K562 (cell line): ENCODE results near the gene DAGLB. TPM values are rescaled to one million over a fixed set of nuclear protein-coding genes. Genes with fewer than 3 reads are reported as not detected.

Source experiments
- ATAC-seq: fragments of 200-7000 bp; cut with Tn5 transposase; 3 replicates; pipeline ENCODE4 v1.9.1; 2020; ENCODE audit warnings: moderate library complexity
- BruUV-seq: library from RNA; stranded (reverse); fragments of 400-500 nt; replicated peaks from 2 replicates; lab custom pipeline; 2021; lab: Mats Ljungman, UMichigan
- CTCF ChIA-PET: fragments of 300-600 bp; formaldehyde crosslinking; extraction: SDS; loops from one replicate; lab custom pipeline; 2021; ENCODE audit warnings: low intra/inter-chr PET ratio; lab: Yijun Ruan, JAX
- POLR2A ChIA-PET: fragments of 300-600, 350-650 bp; sonication (Branson Sonifier 250); formaldehyde crosslinking; extraction: SDS; loops from one replicate; lab custom pipeline; 2021; ENCODE audit warnings: antibody characterized with exemption, inconsistent platforms; lab: Yijun Ruan, JAX
- DNase-seq, 4 experiments: peaks; one replicate each; pipeline versions ENCODE4 v3.0.0 to v3.0.0-alpha.2; 2011 to 2018; ENCODE audit warnings: low spot score in 3 of 4, mixed read lengths in 3 of 4; ENCODE audit errors: extremely low read depth in 1 of 4
- FAIRE-seq: peaks from 2 replicates; lab custom pipeline; 2011; peaks lifted over from hg19 to GRCh38; lab: Jason Lieb, UNC
- H2AFZ ChIP-seq: 2 replicates; pipeline ENCODE4 v1.6.0; 2011; ENCODE audit warnings: low read depth, low read length, control low read depth, inconsistent platforms
- H3K27ac ChIP-seq: fragments of 200-600 bp; 3 replicates; pipeline ENCODE4 v1.8.0; 2011; ENCODE audit warnings: low read depth, mild to moderate bottlenecking, control low read depth, inconsistent platforms, low read length, moderate library complexity, mixed read lengths; ENCODE audit errors: extremely low read depth
- H3K27me3 ChIP-seq, 2 experiments: fragments of 300-600 bp in 1 of 2; 2 replicates in 1 of 2; 3 replicates in 1 of 2; pipeline versions ENCODE4 v1.6.0 to v1.8.0; 2011; ENCODE audit warnings: inconsistent platforms in 2 of 2, low read length in 2 of 2, mild to moderate bottlenecking in 1 of 2, mixed read lengths in 1 of 2, moderate library complexity in 1 of 2; ENCODE audit not compliant: control insufficient read depth in 2 of 2, insufficient read depth in 2 of 2
- H3K36me3 ChIP-seq: fragments of 300-600 bp; 3 replicates; pipeline ENCODE4 v1.8.0; 2011; ENCODE audit warnings: mild to moderate bottlenecking, low read length, inconsistent platforms; ENCODE audit not compliant: control insufficient read depth, insufficient read depth
- H3K4me1 ChIP-seq, 2 experiments: fragments of 200-600 bp in 1 of 2; replicated peaks in 1 of 2; 2 replicates in 1 of 2; 3 replicates in 1 of 2; pipeline versions ENCODE4 v1.5.1 to v1.8.0; 2011; ENCODE audit warnings: inconsistent platforms in 2 of 2, low read length in 2 of 2, mild to moderate bottlenecking in 1 of 2, mixed read lengths in 1 of 2, moderate library complexity in 1 of 2; ENCODE audit not compliant: control insufficient read depth in 2 of 2, insufficient read depth in 2 of 2
- H3K4me2 ChIP-seq: 2 replicates; pipeline ENCODE4 v1.6.1; 2011; ENCODE audit warnings: low read length, control low read depth, inconsistent platforms, mixed read lengths; ENCODE audit not compliant: insufficient read depth
- H3K4me3 ChIP-seq: fragments of 200-600 bp; sonication (generic), shearing (Covaris generic); 2 replicates; pipeline ENCODE4 v1.5.1; 2016; ENCODE audit warnings: control low read depth, inconsistent platforms
- H3K79me2 ChIP-seq: fragments of 200-600 bp; 3 replicates; pipeline ENCODE4 v1.8.0; 2011; ENCODE audit warnings: low read length, inconsistent platforms; ENCODE audit not compliant: control insufficient read depth, insufficient read depth
- H3K9ac ChIP-seq, 2 experiments: 2 replicates each; pipeline versions ENCODE4 v1.6.0 to v1.6.1; 2011; ENCODE audit warnings: low read depth in 2 of 2, low read length in 2 of 2, control low read depth in 1 of 2, inconsistent platforms in 1 of 2, mild to moderate bottlenecking in 1 of 2, mixed read lengths in 1 of 2; ENCODE audit not compliant: insufficient read depth in 1 of 2
- H3K9me1 ChIP-seq: one replicate; pipeline ENCODE4 v1.6.0; 2011; ENCODE audit warnings: inconsistent platforms, mild to moderate bottlenecking, low read length, moderate library complexity; ENCODE audit not compliant: control insufficient read depth, insufficient read depth
- H3K9me3 ChIP-seq: replicated peaks from 2 replicates; pipeline ENCODE4 v1.5.1; 2011; ENCODE audit warnings: low read depth, low read length, inconsistent platforms; ENCODE audit not compliant: control insufficient read depth, insufficient read depth
- H4K20me1 ChIP-seq: replicated peaks from 2 replicates; pipeline ENCODE4 v1.6.1; 2011; ENCODE audit warnings: low read length, inconsistent platforms, mixed read lengths; ENCODE audit not compliant: control insufficient read depth, insufficient read depth
- CC2D1A ChIP-seq: fragments of 450-650 bp; IDR thresholded peaks from 2 replicates; pipeline ENCODE4 v1.6.1; 2017; ENCODE audit warnings: mild to moderate bottlenecking
- GTF3C2 ChIP-seq: IDR thresholded peaks from 3 replicates; pipeline ENCODE4 v1.6.1; 2011; ENCODE audit warnings: borderline replicate concordance, mild to moderate bottlenecking, moderate library complexity; ENCODE audit not compliant: insufficient read length; ENCODE audit errors: extremely low read depth
- KLF10 ChIP-seq: fragments of 250-450 bp; sonication (Bioruptor Pico); IDR thresholded peaks from 2 replicates; pipeline ENCODE4 v1.6.1; 2021; ENCODE audit warnings: matching md5 sums
- PCBP1 ChIP-seq: fragments of 200-400 bp; formaldehyde crosslinking; IDR thresholded peaks from 2 replicates; pipeline ENCODE4 v1.6.1; 2018; ENCODE audit warnings: mild to moderate bottlenecking, low read depth, low read length; ENCODE audit not compliant: poor library complexity, severe bottlenecking
- PRMT5 ChIP-seq: sonication (generic); formaldehyde crosslinking; IDR thresholded peaks from 2 replicates; pipeline ENCODE4 v1.5.0; 2020; ENCODE audit warnings: missing genetic modification reagents
- SMC3 ChIP-seq: conservative IDR thresholded peaks from 2 replicates; pipeline ENCODE4 v1.6.1; 2011; ENCODE audit warnings: low read depth, low read length, improper control_type of control experiment; ENCODE audit not compliant: insufficient read depth
- SOX6 ChIP-seq: fragments of 450-650 bp; IDR thresholded peaks from 2 replicates; pipeline ENCODE4 v1.6.1; 2014; ENCODE audit warnings: mild to moderate bottlenecking
- SP1 ChIP-seq: sonication (generic); formaldehyde crosslinking; IDR thresholded peaks from 2 replicates; pipeline ENCODE4 v1.8.1; 2022; ENCODE audit warnings: mild to moderate bottlenecking, missing genetic modification reagents
- ZC3H11A ChIP-seq: IDR thresholded peaks from 2 replicates; pipeline ENCODE4 v1.6.1; 2012; ENCODE audit warnings: low read depth, low read length, improper control_type of control experiment
- ZNF224 ChIP-seq: sonication (generic); formaldehyde crosslinking; IDR thresholded peaks from 2 replicates; pipeline ENCODE4 v1.8.0; 2022; ENCODE audit warnings: mild to moderate bottlenecking, missing genetic modification reagents
- ZNF324 ChIP-seq: fragments of 250-450 bp; sonication (Bioruptor Pico); IDR thresholded peaks from 2 replicates; pipeline ENCODE4 v1.4.0; 2020; ENCODE audit warnings: mild to moderate bottlenecking
- ZNF655 ChIP-seq: fragments of 250-450 bp; sonication (Bioruptor Pico); IDR thresholded peaks from 2 replicates; pipeline ENCODE4 v1.5.0; 2021
- ZNF699 ChIP-seq: fragments of 250-450 bp; sonication (Bioruptor Pico); IDR thresholded peaks from 2 replicates; pipeline ENCODE4 v1.8.0; 2021; ENCODE audit warnings: mild to moderate bottlenecking, moderate library complexity; ENCODE audit not compliant: insufficient replicate concordance
- WGBS: fragments of 100-300 bp; shearing (Covaris generic); methylation state at CpG from one replicate; pipeline ENCODE4 v1.1.6; 2016; ENCODE audit warnings: low coverage, mixed read lengths; ENCODE audit not compliant: insufficient coverage; ENCODE audit errors: missing lambda C conversion rate; 5-methylcytosine and 5-hydroxymethylcytosine counted together
- in situ Hi-C: fragments of 300-500 bp; cut with MboI; formaldehyde crosslinking; loops from 4 replicates; pipeline ENCODE4 v1.15.0; 2018; ENCODE audit warnings: inconsistent platforms, mixed read lengths
- intact Hi-C: fragments of 100-400 bp; cut with micrococcal nuclease; formaldehyde crosslinking; loops from 2 replicates; pipeline ENCODE4 v1.14.2; 2022
- polyA plus RNA-seq, 8 experiments: library from polyadenylated mRNA; depleted of rRNA in 4 of 8; stranded (reverse) in 5 of 8; unstranded in 3 of 8; fragments of >200 nt; fragmentation: Nextera tagmentation in 2 of 8; fragmentation: Illumina TruSeq in 1 of 8; extraction: Ambion mirVana in 2 of 8; extraction: Trizol in 1 of 8; gene quantifications; 2 replicates each; pipeline versions ENCODE4 v1.2.1 to v1.2.3, GENCODE V29; 2011 to 2014; ENCODE audit warnings: inconsistent platforms in 1 of 8, missing spikeins in 1 of 8
- total RNA-seq, 7 experiments: library from RNA; depleted of rRNA in 6 of 7; stranded (reverse); fragments of >200 nt in 6 of 7; fragmentation: Illumina TruSeq in 2 of 7; extraction: Trizol in 2 of 7; gene quantifications; 2 replicates each; pipeline versions ENCODE4 v1.2.1 to v1.2.3, GENCODE V29; 2011 to 2021; ENCODE audit warnings: low replicate concordance in 1 of 7

The DAGLB gene
- total and polyA plus RNA-seq, 9 of the 15 experiments (the other 6 are each of a cell fraction or from before 2014, with no cell fraction given) = 0.92 to 16.4 (median 9.3) TPM

DNA sequence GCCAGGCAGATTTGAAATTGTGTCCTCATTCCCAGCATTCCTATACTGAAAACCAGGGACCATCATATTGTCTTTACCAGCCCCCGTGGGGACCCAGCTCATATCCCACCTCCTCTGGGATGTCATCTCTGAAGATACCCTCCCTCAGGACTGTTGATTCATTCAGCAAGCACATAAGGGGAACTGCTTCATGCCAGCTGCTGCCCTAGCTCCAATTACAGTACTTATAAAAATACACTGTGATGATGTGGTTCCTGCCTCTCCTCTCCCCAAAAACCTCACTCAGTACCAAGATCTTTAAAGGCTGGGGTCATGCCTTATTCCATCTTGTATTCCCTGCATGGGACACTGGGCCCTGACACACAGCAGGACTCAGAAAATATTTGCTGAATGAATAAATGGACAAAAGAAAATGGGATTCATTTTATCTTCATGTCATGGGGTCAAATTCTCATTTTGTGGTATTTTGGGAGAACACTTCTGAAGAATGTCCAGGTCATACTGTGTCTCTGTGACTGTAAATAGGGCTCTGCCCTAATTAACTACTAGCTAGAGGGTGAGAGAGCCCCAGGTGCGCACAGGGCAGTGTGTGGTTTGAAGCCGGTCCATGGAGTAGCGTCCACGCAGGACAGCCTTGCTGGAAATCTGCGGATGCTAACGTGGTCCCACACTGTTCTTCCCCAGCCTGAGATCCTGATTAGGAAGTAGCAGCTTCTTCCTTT, 29.0 kb upstream of the DAGLB start:
- Histone ChIP-seq H3K27ac (no peak overlapping the region), H3K4me2 (no peak overlapping the region), H3K9me3 (no peaks in the 10 kb centered on the region), H2AFZ (no peak overlapping the region), H4K20me1 (peaks cover 62% of the 10 kb centered on the region), H3K4me1 (peaks cover 3 to 8% of the 10 kb centered on the region in 2 experiments; a peak in 3 of 5 replicates), H3K79me2 (peaks cover 92% of the 10 kb centered on the region), H3K9ac (peak overlapping the region in 1 of 2 experiments; percentile 54; a peak in 1 of 4 replicates), H3K9me1 (peaks cover 10% of the 10 kb centered on the region), H3K4me3 (no peak overlapping the region), H3K36me3 (peaks cover 91% of the 10 kb centered on the region), H3K27me3 (no peaks in the 10 kb centered on the region)
- BruUV-seq = no TSS peak
- ATAC-seq = peak; percentile 19; the same call in 1 of the 3 replicates
- in situ Hi-C loops = no loop called here
- POLR2A ChIA-PET = interaction anchor here (0.5 to 4.2 kb wide), 7 partner anchors 10 to 51 kb away, joined by 3 to 16 read pairs (median 4); no protein-coding TSS in a partner anchor
- no peak for DNase-seq
- intact Hi-C loops = no loop called here
- 87% methylated on average over 7 of the region's 7 CpGs for WGBS
- TF ChIP-seq SMC3 = no peak
- TF ChIP-seq ZNF655 = no peak
- no peak for TF ChIP-seq KLF10 (CRISPR knock-in tag)
- TF ChIP-seq ZNF699 (CRISPR knock-in tag) = no peak
- no peak for TF ChIP-seq ZC3H11A
- no peak for TF ChIP-seq ZNF224 (CRISPR knock-in tag)
- TF ChIP-seq CC2D1A = no peak
- no peak for TF ChIP-seq SP1 (CRISPR knock-in tag)
- TF ChIP-seq GTF3C2 = no peak
- TF ChIP-seq ZNF324 (CRISPR knock-in tag) = no peak
- no peak for TF ChIP-seq PCBP1
- no peak for TF ChIP-seq SOX6
- TF ChIP-seq PRMT5 (CRISPR knock-in tag) = no peak
- CTCF ChIA-PET = no interaction called here
- FAIRE-seq = no peak
